Prostate gland (tissue), 2 donors: ENCODE data around the gene POLR2F.

Experiments used
- CTCF ChIP-seq, 4 experiments: fragments of 200-600 bp in 2 of 4; fragments of 450-650 bp in 2 of 4; sonication (generic) in 2 of 4; IDR thresholded peaks; 1 replicate in 3 of 4; 2 replicates in 1 of 4; pipeline ENCODE4 v1.5.1; 2016 to 2019; ENCODE audit warnings: antibody characterized with exemption in 4 of 4, mild to moderate bottlenecking in 2 of 4, moderate library complexity in 2 of 4
- POLR2A ChIP-seq: fragments of 450-650 bp; IDR thresholded peaks from one replicate; pipeline ENCODE4 v1.6.1; 2016; ENCODE audit warnings: antibody characterized with exemption, mild to moderate bottlenecking
- POLR2AphosphoS5 ChIP-seq: sonication (generic); formaldehyde crosslinking; IDR thresholded peaks from one replicate; pipeline ENCODE4 v1.6.1; 2017; ENCODE audit warnings: antibody characterized with exemption

GRCh38 chr22:37972527-37972926 lies 19.0 kb downstream of the POLR2F start:
- TF ChIP-seq CTCF (IDR thresholded peaks at IDR 0.05) (no peak), POLR2AphosphoS5 (no peak), POLR2A (no peak)
